Limb (tissue), 2 donors: ENCODE measurements around the gene CXCL3.
"Not testable (repeated sequence)": the region's sequence is repeated elsewhere in the genome, so short reads cannot be mapped to it uniquely, and the experiment has no call there.

Source experiments
- DNase-seq, 2 donors: peaks; one replicate each; pipeline ENCODE4 v3.0.0-alpha.2; 2016; ENCODE audit errors: extremely low spot score in 2 of 2

Gene CXCL3

GRCh38 chr4:74038425-74039314 lies at the start of gene CXCL3:
CXCL3 (minus strand) TSS chr4:74038689; CDS start chr4:74038611, 78 bp downstream.
- DNase-seq = peak; percentile 27 to 77

GRCh38 chr4:74087481-74087880 lies 49.0 kb upstream of the CXCL3 start:
- DNase-seq = no peak

- DNase-seq = no peak
Measured at GRCh38 chr4:74085669-74086068, 47.2 kb upstream of the CXCL3 start.

- no peak for DNase-seq
Measured at GRCh38 chr4:74084984-74085383, 46.5 kb upstream of the CXCL3 start.

- no peak for DNase-seq
Measured at GRCh38 chr4:74083546-74083945, 45.1 kb upstream of the CXCL3 start.

- DNase-seq = no peak
Measured at GRCh38 chr4:74081035-74081434, 42.5 kb upstream of the CXCL3 start.

- DNase-seq = not testable (repeated sequence)
Measured at GRCh38 chr4:74080351-74080750, 41.9 kb upstream of the CXCL3 start.

- not testable (repeated sequence) for DNase-seq
Measured at GRCh38 chr4:74079024-74079423, 40.5 kb upstream of the CXCL3 start.

GRCh38 chr4:74073358-74073757 lies 34.9 kb upstream of the CXCL3 start:
- no peak for DNase-seq

GRCh38 chr4:74072739-74073138 lies 34.2 kb upstream of the CXCL3 start:
- DNase-seq = no peak

GRCh38 chr4:74067586-74067985 lies 29.1 kb upstream of the CXCL3 start:
- no peak for DNase-seq

GRCh38 chr4:74066232-74066631 lies 27.7 kb upstream of the CXCL3 start:
- DNase-seq = no peak

GRCh38 chr4:74065115-74065642 lies 26.7 kb upstream of the CXCL3 start:
- no peak for DNase-seq

GRCh38 chr4:74063859-74064258 lies 25.4 kb upstream of the CXCL3 start:
- no peak for DNase-seq

GRCh38 chr4:74062953-74063352 lies 24.5 kb upstream of the CXCL3 start:
- DNase-seq = no peak

GRCh38 chr4:74061430-74061829 lies 22.9 kb upstream of the CXCL3 start:
- no peak for DNase-seq

- DNase-seq = no peak
Measured at GRCh38 chr4:74059161-74059829, 20.8 kb upstream of the CXCL3 start.

GRCh38 chr4:74058048-74058651 lies 19.7 kb upstream of the CXCL3 start:
- DNase-seq = no peak

- no peak for DNase-seq
Measured at GRCh38 chr4:74057588-74057987, 19.1 kb upstream of the CXCL3 start.

- DNase-seq = no peak
Measured at GRCh38 chr4:74056858-74057562, 18.5 kb upstream of the CXCL3 start.

- DNase-seq = no peak
Measured at GRCh38 chr4:74056114-74056857, 17.8 kb upstream of the CXCL3 start.
